ENCODE results near the gene ADARB2.

ADARB2 gene

DNA sequence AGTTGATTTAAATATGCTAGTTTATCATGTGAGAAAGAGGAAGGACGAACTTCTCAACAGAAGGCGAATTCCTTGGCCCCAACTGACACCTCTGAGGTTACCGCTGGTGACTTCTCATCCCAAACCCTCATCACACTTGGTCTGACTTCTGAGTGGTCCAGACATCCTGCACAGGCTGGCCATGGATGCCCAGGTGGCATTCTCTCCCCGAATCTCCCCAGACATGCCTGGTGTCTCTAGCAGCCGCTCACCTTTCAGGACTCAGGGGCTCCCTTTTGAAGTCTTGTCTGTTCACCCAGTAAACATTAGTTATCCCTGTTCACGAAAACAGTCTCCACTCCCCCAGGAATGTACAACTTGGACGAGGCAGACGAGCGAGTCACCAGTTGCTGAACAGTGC lies 157.7 kb downstream of the ADARB2 start:
- DNase-seq = no peak

- no peak for DNase-seq
Observed at GRCh38 chr10:1579141-1579491, 158.2 kb downstream of the ADARB2 start.

DNA sequence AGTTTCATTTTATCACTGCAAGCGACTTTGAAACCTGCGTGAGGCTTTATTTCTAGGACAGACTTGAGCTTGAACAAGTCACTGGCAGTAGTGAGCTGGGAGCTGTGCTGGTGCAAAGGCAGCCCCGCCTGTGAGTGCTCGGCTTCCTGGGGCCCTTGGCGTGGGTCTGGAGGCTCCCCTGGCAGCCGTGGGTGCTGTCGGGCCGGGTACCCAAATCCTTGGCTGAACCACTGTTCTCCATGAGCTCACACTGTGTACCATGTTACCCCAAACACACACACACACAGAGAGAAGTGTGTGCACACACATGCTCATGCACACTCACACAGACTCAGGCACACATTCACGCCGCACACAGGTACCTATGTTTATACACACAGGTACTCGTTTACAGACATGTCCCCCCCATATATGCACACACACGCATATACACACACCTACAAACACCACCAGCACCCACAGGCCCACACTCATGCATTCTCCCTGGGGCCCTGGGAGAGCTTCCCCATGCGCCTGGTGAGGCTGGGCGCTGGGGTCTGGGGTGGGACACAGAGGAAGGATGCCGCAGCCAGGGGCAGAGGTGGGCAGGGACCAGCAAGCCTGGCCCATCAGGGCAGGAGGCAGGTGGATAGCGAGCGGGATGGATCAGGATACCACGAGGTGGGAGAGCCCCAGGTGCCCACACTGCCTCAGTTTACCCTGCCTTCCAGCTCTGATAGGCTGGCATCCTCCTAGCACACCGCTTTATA lies 158.8 kb downstream of the ADARB2 start:
- no peak for DNase-seq

- no peak for DNase-seq
Observed at GRCh38 chr10:1577945-1578344, 159.4 kb downstream of the ADARB2 start.

GRCh38 chr10:1577373-1577770 lies 160.0 kb downstream of the ADARB2 start:
- DNase-seq = no peak

DNA sequence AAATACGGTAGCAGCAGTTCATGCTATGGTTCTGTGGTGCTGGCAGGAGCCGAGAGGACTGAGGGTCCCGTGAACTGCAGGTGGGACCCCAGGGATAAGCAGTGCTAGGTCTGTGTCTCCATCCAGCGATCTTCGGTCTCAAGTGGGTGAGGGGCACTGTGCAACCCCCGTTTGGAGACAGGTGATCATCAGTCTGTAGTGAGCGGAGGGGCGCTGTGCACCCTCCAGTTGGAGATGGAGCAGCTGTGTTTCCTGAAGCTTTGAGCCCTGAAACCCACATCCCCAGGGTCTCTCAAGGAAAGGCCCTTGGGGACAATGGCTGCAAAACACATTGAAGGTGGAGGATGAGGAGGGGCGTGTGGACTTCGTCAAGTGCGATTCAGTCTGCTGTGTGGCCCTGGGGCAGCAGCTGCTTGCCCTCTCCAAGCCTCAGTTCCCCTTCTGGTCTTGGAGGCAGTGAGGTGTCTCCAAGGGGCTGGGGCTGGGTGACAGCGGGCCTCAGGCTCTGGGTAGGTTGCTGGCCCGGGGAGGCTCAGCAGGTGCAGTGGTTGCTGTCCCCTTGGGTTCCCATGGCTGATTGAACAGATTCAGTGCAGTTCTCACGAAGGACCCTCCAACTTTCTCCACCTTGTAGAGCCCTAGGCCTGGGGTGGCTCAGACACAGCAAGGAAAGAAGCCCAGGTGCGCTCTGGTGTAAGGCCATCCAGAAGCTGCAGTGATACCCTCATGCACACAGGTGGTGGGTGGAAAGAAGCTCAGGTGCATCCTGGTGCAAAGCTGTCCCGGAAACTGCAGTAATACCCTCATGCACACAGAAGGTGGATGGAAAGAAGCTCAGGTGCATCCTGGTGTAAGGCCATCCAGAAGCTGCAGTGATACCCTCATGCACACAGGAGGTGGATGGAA lies 160.6 kb downstream of the ADARB2 start:
- no peak for DNase-seq

GRCh38 chr10:1575481-1576244 lies 161.7 kb downstream of the ADARB2 start:
- peak in 1 of 2 experiments; percentile 21 for DNase-seq

GRCh38 chr10:1574719-1575118 lies 162.6 kb downstream of the ADARB2 start:
- DNase-seq = no peak

DNA sequence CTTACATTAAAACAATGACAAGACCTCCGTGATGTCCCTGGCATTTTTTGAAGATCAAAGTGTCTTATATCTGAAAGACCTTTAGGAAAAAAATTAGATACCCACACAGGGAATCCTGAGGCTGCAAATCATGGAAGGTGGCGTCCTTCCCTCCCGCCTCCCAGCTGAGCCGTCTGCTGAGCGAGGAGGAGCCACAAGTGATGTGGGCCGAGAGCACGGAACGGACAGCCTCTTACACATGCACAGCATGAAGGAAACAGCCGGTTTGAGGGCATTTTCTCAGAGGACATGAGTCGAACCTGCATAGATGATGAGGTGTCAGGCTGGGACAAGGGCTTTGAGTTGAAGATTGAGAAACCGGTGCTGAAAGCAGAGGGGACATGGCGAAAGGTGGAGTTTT lies 163.3 kb downstream of the ADARB2 start:
- no peak for DNase-seq

GRCh38 chr10:1573334-1573969 lies 163.9 kb downstream of the ADARB2 start:
- DNase-seq = no peak

DNA sequence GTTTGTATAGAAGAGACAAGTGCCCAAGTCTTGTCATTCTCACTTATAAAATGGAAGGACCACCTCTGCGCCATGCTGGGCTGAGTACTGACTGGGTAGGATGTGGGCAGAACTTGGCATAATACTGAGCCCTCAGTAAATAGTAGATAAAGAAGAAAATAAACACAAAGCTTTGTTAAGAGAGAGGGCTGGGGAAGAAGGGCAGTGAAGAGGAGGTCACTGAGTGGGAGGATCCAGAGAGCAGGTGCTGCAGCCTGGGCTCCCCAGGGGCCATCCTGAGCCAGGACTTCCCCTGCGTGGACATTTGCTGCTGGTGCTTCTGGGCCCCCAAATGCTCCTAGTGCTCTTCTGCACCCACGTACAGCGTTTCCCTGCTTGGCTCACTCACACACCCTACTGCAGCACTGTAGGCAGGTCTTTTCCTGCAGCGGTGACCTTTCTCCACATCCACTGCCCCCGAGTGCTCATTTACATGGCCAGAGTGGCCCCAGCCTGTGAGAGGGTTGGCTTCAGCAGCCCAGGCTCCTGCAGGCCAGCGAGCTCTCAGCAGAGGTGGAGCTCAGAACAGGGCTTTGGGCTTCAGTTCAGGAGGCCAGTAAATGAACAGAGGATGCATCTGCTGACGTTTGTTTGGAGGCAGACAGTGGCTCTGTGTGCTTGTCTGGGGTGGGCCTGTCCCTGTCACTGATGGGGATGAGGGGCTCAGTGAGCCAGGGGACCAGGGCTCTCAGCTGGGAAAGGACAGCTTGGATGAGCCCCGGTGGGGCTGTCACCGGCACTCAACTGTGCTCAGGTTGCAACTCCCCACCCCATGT lies 164.6 kb downstream of the ADARB2 start:
- DNase-seq = peak in 1 of 2 experiments; percentile 66

DNA sequence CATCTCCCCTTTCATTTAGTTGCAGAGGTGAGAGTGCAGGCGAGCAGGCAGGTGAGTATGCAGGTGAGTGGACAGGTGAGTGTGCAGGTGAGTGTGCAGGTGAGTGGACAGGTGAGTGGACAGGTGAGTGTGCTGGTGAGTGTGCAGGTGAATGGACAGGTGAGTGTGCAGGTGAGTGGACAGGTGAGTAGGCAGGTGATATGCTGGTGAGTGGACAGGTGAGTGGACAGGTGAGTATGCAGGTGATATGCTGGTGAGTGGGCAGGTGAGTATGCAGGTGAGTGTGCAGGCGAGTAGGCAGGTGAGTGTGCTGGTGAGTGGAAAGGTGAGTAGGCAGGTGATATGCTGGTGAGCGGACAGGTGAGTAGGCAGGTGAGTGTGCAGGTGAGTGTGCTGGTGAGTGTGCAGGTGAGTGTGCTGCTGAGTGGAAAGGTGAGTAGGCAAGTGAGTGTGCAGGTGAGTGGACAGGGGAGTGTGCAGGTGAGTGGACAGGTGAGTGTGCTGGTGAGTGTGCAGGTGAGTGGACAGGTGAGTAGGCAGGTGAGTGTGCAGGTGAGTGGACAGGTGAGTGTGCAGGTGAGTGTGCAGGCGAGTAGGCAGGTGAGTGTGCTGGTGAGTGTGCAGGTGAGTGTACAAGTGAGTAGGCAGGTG lies 165.6 kb downstream of the ADARB2 start:
- no peak for DNase-seq

DNA sequence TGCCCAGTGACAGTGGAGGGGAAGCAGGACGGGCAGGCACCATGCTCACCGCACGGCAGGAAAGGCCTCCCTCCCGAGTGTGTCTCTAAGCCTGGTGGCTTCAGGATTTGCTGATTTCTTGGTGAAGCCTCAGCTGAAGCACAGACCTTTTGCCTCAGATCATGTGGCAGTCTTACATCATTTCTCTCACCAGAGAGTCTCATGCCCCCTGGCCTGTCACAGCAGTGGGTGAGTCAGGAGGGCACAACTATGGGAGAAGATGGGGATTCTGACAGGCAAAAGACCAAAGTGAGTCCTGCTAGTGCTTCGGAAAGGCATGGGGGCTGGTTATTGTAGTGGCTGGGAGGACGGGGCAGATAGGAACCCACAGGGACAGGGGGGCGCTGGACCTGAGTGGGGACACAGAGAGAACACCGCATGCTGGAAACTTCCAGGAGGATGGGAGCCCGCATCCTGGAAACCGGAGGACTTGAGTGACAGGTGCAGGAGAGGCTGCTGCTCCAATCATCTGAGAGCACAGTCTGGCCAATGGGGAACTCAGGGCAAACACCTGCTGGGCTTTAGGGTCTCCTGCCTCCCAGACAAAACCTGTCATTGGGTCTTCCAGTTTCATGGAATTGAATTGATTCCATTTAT lies 166.8 kb downstream of the ADARB2 start:
- no peak for DNase-seq

GRCh38 chr10:1569208-1569607 lies 168.1 kb downstream of the ADARB2 start:
- no peak for DNase-seq

- DNase-seq = no peak
Observed at GRCh38 chr10:1567742-1568495, 169.4 kb downstream of the ADARB2 start.

DNA sequence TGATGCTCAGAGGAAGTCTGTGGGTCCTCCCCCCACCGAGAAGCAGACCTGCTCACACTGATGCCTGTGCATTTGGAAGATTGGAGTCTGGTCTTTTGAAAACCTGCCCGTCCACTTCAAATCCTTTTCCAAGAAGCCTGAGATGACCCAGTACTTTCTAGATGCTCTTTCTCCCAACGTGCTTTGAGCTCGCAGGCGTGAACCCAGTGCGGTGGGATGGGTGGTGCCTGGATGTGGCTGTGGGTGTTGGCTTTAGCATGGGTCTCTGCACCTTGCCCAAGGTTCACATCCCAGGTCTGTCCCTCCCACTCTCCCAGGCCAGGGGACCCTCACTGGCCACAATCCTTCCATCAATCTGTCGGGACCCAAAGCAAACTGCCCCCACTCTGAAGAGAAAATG lies 170.2 kb downstream of the ADARB2 start:
- DNase-seq = no peak

DNA sequence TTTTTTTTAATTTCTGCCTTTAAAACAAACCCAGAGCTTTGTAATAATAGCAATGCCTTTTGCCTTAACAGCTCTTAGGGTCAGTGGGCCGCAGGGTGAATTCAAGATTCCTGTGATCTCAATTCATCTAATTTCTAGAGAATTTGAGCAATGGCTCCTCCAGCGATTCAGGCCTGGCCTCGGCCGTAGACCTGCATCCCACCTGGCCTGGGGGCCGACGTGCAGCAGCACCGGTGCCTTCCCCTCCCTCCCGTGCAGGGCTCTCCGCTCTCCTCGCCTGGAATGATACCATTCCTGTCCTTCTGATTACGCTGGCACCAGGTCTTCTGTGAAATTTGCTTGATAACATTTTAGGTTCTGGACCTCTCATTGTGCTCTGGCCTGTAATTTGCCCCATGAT lies 172.5 kb downstream of the ADARB2 start:
- DNase-seq = no peak

DNA sequence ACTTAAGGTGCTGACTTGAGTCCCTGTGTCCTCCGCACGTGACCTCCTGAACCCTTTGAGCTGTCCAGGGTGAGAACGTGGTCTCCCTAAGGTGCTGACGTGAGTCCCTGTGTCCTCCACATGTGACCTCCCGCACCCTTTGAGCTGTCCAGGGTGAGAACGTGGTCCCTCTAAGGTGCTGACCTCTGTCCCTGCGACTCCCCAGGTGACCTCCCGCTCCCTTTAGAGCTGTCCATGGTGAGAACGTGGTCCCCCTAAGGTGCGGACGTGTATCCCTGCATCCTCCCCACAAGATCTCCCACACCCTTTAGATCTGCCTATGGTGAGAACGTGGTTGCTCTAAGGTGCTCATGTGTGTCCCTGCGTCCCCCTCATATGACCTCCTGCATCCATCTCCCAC lies 174.3 kb downstream of the ADARB2 start:
- DNase-seq = no peak

GRCh38 chr10:1561731-1562337 lies 175.5 kb downstream of the ADARB2 start:
- DNase-seq = no peak

Data from NCI-H524 (cell line).